ENCODE measurements around the gene CYS1.
"Not testable (repeated sequence)": the region's sequence is repeated elsewhere in the genome, so short reads cannot be mapped to it uniquely, and the experiment has no call there.

CYS1 gene

GRCh38 chr2:10030798-10031197 lies 49.4 kb downstream of the CYS1 start:
- not testable (repeated sequence) for ATAC-seq, DNase-seq

- DNase-seq = no peak
- no peak for ATAC-seq
Observed at GRCh38 chr2:10030311-10030736, 49.9 kb downstream of the CYS1 start.

GRCh38 chr2:10029875-10030223 lies 50.4 kb downstream of the CYS1 start:
- no peak for DNase-seq
- ATAC-seq = no peak

- peak; percentile 83 for ATAC-seq
- DNase-seq = peak; percentile 60
Observed at GRCh38 chr2:10028988-10029874, 51.0 kb downstream of the CYS1 start.

GRCh38 chr2:10028407-10028987 lies 51.7 kb downstream of the CYS1 start:
- no peak for ATAC-seq
- no peak for DNase-seq

- ATAC-seq = no peak
- no peak for DNase-seq
Observed at GRCh38 chr2:10027660-10028330, 52.4 kb downstream of the CYS1 start.

GRCh38 chr2:10026940-10027569 lies 53.2 kb downstream of the CYS1 start:
- no peak for DNase-seq
- no peak for ATAC-seq

- no peak for DNase-seq
- ATAC-seq = no peak
Observed at GRCh38 chr2:10022966-10023662, 57.1 kb downstream of the CYS1 start.

- DNase-seq (no peak), ATAC-seq (no peak)
Observed at GRCh38 chr2:10022445-10022844, 57.8 kb downstream of the CYS1 start.

- DNase-seq = no peak
- no peak for ATAC-seq
Observed at GRCh38 chr2:10022041-10022421, 58.2 kb downstream of the CYS1 start.

GRCh38 chr2:10019602-10020400 lies 60.4 kb downstream of the CYS1 start:
- DNase-seq (no peak), ATAC-seq (no peak)

- no peak for DNase-seq
- ATAC-seq = no peak
Observed at GRCh38 chr2:10019174-10019573, 61.0 kb downstream of the CYS1 start.

GRCh38 chr2:10017313-10017941 lies 62.8 kb downstream of the CYS1 start:
- no peak for ATAC-seq
- DNase-seq = no peak

GRCh38 chr2:10016802-10017258 lies 63.4 kb downstream of the CYS1 start:
- ATAC-seq = no peak
- no peak for DNase-seq

- DNase-seq (no peak), ATAC-seq (no peak)
Observed at GRCh38 chr2:10016001-10016801, 64.0 kb downstream of the CYS1 start.

GRCh38 chr2:10015376-10015989 lies 64.7 kb downstream of the CYS1 start:
- DNase-seq, ATAC-seq: not testable (repeated sequence)

- ATAC-seq (no peak), DNase-seq (no peak)
Observed at GRCh38 chr2:10014418-10015190, 65.6 kb downstream of the CYS1 start.

- ATAC-seq, DNase-seq: not testable (repeated sequence)
Observed at GRCh38 chr2:10013651-10014417, 66.4 kb downstream of the CYS1 start.
